ENCODE results near the gene KCNK10.

GRCh38 chr14:88269806-88270420, 53.2 kb downstream of the KCNK10 start:
- no peak for TF ChIP-seq FOXM1 (IDR thresholded peaks at IDR 0.05; ENCODE audit: low read depth)
- TF ChIP-seq USF2 (IDR thresholded peaks at IDR 0.05; ENCODE audit: borderline replicate concordance, low read depth, low read length): no peak

Data from SK-N-SH (cell line).